ENCODE measurements around the gene OR10A6.

Gene OR10A6

GRCh38 chr11:7898666-7899283 lies 32.3 kb downstream of the OR10A6 start:
- peaks cover 34% of the 10 kb centered on the region for H3K36me3 ChIP-seq (ENCODE audit: control insufficient read depth, insufficient read depth, low read length)
- H3K4me3 ChIP-seq (ENCODE audit: low read depth, low read length), result no peak overlapping the region
- no peaks in the 10 kb centered on the region for H3K9me3 ChIP-seq (ENCODE audit: control insufficient read depth, insufficient read depth, low read length)
- no peak overlapping the region for H3K27ac ChIP-seq (ENCODE audit: low read depth, low read length)
- H3K4me1 ChIP-seq (ENCODE audit: control insufficient read depth, insufficient read depth, low read length), result peaks cover 19% of the 10 kb centered on the region
- H3K9ac ChIP-seq (ENCODE audit: low read depth, low read length), result no peak overlapping the region
- no peaks in the 10 kb centered on the region for H3K27me3 ChIP-seq (ENCODE audit: control insufficient read depth, insufficient read depth, low read length)

- H3K4me1 ChIP-seq (ENCODE audit: control insufficient read depth, insufficient read depth, low read length), result 0 out of 2 replicates have a peak, but pooled peaks cover 10% of the 10 kb centered on the region
- no peaks in the 10 kb centered on the region for H3K27me3 ChIP-seq (ENCODE audit: control insufficient read depth, insufficient read depth, low read length)
- no peak overlapping the region for H3K9ac ChIP-seq (ENCODE audit: low read depth, low read length)
- no peaks in the 10 kb centered on the region for H3K9me3 ChIP-seq (ENCODE audit: control insufficient read depth, insufficient read depth, low read length)
- no peak overlapping the region for H3K4me3 ChIP-seq (ENCODE audit: low read depth, low read length)
- H3K27ac ChIP-seq (ENCODE audit: low read depth, low read length), result no peak overlapping the region
- H3K36me3 ChIP-seq (ENCODE audit: control insufficient read depth, insufficient read depth, low read length), result peaks cover 18% of the 10 kb centered on the region
Observed at GRCh38 chr11:7896009-7896785, 34.9 kb downstream of the OR10A6 start.

GRCh38 chr11:7894251-7894650 lies 36.8 kb downstream of the OR10A6 start:
- Histone ChIP-seq H3K27me3 (ENCODE audit: control insufficient read depth, insufficient read depth, low read length) (no peaks in the 10 kb centered on the region), H3K9me3 (ENCODE audit: control insufficient read depth, insufficient read depth, low read length) (no peaks in the 10 kb centered on the region), H3K4me1 (ENCODE audit: control insufficient read depth, insufficient read depth, low read length) (0 out of 2 replicates have a peak, but pooled peaks cover 10% of the 10 kb centered on the region), H3K9ac (ENCODE audit: low read depth, low read length) (no peak overlapping the region), H3K36me3 (ENCODE audit: control insufficient read depth, insufficient read depth, low read length) (peaks cover 3% of the 10 kb centered on the region; the same call in 1 of the 2 replicates), H3K4me3 (ENCODE audit: low read depth, low read length) (no peak overlapping the region), H3K27ac (ENCODE audit: low read depth, low read length) (no peak overlapping the region)

- Histone ChIP-seq H3K36me3 (ENCODE audit: control insufficient read depth, insufficient read depth, low read length) (no peaks in the 10 kb centered on the region), H3K4me3 (ENCODE audit: low read depth, low read length) (no peak overlapping the region), H3K4me1 (ENCODE audit: control insufficient read depth, insufficient read depth, low read length) (0 out of 2 replicates have a peak, but pooled peaks cover 10% of the 10 kb centered on the region), H3K9me3 (ENCODE audit: control insufficient read depth, insufficient read depth, low read length) (no peaks in the 10 kb centered on the region), H3K27me3 (ENCODE audit: control insufficient read depth, insufficient read depth, low read length) (no peaks in the 10 kb centered on the region), H3K27ac (ENCODE audit: low read depth, low read length) (no peak overlapping the region), H3K9ac (ENCODE audit: low read depth, low read length) (no peak overlapping the region)
Observed at GRCh38 chr11:7893796-7894195, 37.3 kb downstream of the OR10A6 start.

- no peak overlapping the region for H3K4me3 ChIP-seq (ENCODE audit: low read depth, low read length)
- H3K27me3 ChIP-seq (ENCODE audit: control insufficient read depth, insufficient read depth, low read length), result no peaks in the 10 kb centered on the region
- H3K4me1 ChIP-seq (ENCODE audit: control insufficient read depth, insufficient read depth, low read length), result 0 out of 2 replicates have a peak, but pooled peaks cover 10% of the 10 kb centered on the region
- H3K9me3 ChIP-seq (ENCODE audit: control insufficient read depth, insufficient read depth, low read length), result no peaks in the 10 kb centered on the region
- no peak overlapping the region for H3K27ac ChIP-seq (ENCODE audit: low read depth, low read length)
- H3K36me3 ChIP-seq (ENCODE audit: control insufficient read depth, insufficient read depth, low read length), result no peaks in the 10 kb centered on the region
- H3K9ac ChIP-seq (ENCODE audit: low read depth, low read length), result no peak overlapping the region
Observed at GRCh38 chr11:7892840-7893254, 38.2 kb downstream of the OR10A6 start.

GRCh38 chr11:7892059-7892699 lies 38.9 kb downstream of the OR10A6 start:
- Histone ChIP-seq H3K27me3 (ENCODE audit: control insufficient read depth, insufficient read depth, low read length) (no peaks in the 10 kb centered on the region), H3K36me3 (ENCODE audit: control insufficient read depth, insufficient read depth, low read length) (no peaks in the 10 kb centered on the region), H3K9ac (ENCODE audit: low read depth, low read length) (no peak overlapping the region), H3K9me3 (ENCODE audit: control insufficient read depth, insufficient read depth, low read length) (no peaks in the 10 kb centered on the region), H3K4me1 (ENCODE audit: control insufficient read depth, insufficient read depth, low read length) (0 out of 2 replicates have a peak, but pooled peaks cover 10% of the 10 kb centered on the region), H3K27ac (ENCODE audit: low read depth, low read length) (no peak overlapping the region), H3K4me3 (ENCODE audit: low read depth, low read length) (no peak overlapping the region)

GRCh38 chr11:7890417-7891172 lies 40.5 kb downstream of the OR10A6 start:
- no peak overlapping the region for H3K9ac ChIP-seq (ENCODE audit: low read depth, low read length)
- H3K27ac ChIP-seq (ENCODE audit: low read depth, low read length), result no peak overlapping the region
- 0 out of 2 replicates have a peak, but pooled peaks cover 5% of the 10 kb centered on the region for H3K4me1 ChIP-seq (ENCODE audit: control insufficient read depth, insufficient read depth, low read length)

GRCh38 chr11:7889985-7890384 lies 41.1 kb downstream of the OR10A6 start:
- no peak overlapping the region for H3K4me3 ChIP-seq (ENCODE audit: low read depth, low read length)
- H3K4me1 ChIP-seq (ENCODE audit: control insufficient read depth, insufficient read depth, low read length), result 0 out of 2 replicates have a peak, but pooled peaks cover 4% of the 10 kb centered on the region
- no peak overlapping the region for H3K27ac ChIP-seq (ENCODE audit: low read depth, low read length)
- no peaks in the 10 kb centered on the region for H3K36me3 ChIP-seq (ENCODE audit: control insufficient read depth, insufficient read depth, low read length)
- H3K9me3 ChIP-seq (ENCODE audit: control insufficient read depth, insufficient read depth, low read length), result no peaks in the 10 kb centered on the region
- H3K27me3 ChIP-seq (ENCODE audit: control insufficient read depth, insufficient read depth, low read length), result no peaks in the 10 kb centered on the region
- no peak overlapping the region for H3K9ac ChIP-seq (ENCODE audit: low read depth, low read length)

More at GRCh38 chr11:7890417-7891172, 40.5 kb downstream of the OR10A6 start:
- Histone ChIP-seq H3K36me3 (ENCODE audit: control insufficient read depth, insufficient read depth, low read length) (no peaks in the 10 kb centered on the region), H3K4me3 (ENCODE audit: low read depth, low read length) (no peak overlapping the region), H3K9me3 (ENCODE audit: control insufficient read depth, insufficient read depth, low read length) (no peaks in the 10 kb centered on the region), H3K27me3 (ENCODE audit: control insufficient read depth, insufficient read depth, low read length) (no peaks in the 10 kb centered on the region)

GRCh38 chr11:7882860-7883259 lies 48.2 kb downstream of the OR10A6 start:
- no peaks in the 10 kb centered on the region for H3K4me1 ChIP-seq (ENCODE audit: control insufficient read depth, insufficient read depth, low read length)
- no peaks in the 10 kb centered on the region for H3K36me3 ChIP-seq (ENCODE audit: control insufficient read depth, insufficient read depth, low read length)
- H3K9ac ChIP-seq (ENCODE audit: low read depth, low read length), result no peak overlapping the region
- H3K27me3 ChIP-seq (ENCODE audit: control insufficient read depth, insufficient read depth, low read length), result no peaks in the 10 kb centered on the region
- H3K4me3 ChIP-seq (ENCODE audit: low read depth, low read length), result no peak overlapping the region
- no peaks in the 10 kb centered on the region for H3K9me3 ChIP-seq (ENCODE audit: control insufficient read depth, insufficient read depth, low read length)
- H3K27ac ChIP-seq (ENCODE audit: low read depth, low read length), result no peak overlapping the region

All from HUES48 (cell line).